Superior temporal gyrus (tissue), 1 donor: ENCODE measurements around the gene FBLIM1.

ENCODE experiments used
- DNase-seq: peaks from one replicate; pipeline ENCODE4 v3.0.0-alpha.2; 2016; ENCODE audit errors: extremely low spot score

Gene FBLIM1, protein sequence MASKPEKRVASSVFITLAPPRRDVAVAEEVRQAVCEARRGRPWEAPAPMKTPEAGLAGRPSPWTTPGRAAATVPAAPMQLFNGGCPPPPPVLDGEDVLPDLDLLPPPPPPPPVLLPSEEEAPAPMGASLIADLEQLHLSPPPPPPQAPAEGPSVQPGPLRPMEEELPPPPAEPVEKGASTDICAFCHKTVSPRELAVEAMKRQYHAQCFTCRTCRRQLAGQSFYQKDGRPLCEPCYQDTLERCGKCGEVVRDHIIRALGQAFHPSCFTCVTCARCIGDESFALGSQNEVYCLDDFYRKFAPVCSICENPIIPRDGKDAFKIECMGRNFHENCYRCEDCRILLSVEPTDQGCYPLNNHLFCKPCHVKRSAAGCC

DNA sequence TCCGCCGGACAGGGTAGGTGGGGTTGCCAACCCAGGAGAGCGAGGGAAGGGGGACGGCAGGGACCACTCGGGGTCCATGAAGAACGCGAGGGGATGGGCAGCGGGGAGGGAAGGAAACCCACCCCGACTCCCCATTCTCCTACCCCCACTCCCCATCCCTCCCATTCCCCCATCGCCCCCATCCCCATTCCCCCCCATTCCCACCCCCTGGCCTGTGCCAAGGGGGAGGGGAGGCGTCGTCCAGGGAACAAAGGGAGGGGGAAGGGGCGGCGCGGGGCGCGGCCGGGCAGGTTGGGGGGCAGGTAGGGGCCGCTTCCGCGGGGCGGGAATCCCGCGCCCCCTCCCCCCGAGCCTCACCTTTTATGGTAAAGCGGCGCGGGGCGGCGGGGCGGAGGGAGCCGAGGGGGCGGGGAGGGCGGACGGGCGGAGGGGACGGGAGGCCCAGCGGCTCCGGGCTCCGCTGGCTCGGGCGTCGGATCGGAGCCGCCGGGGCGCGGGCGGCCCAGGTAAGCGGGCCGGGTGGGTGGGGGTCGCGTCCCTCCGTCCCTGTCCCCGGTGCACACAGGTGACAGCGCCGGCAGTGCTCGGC lies at the start of gene FBLIM1:
Gene FBLIM1 (plus strand): TSS at position 453 of the 589 bp plus-strand sequence. CDS start 6,189 bp downstream, outside the sequence.
- DNase-seq = no peak

DNA sequence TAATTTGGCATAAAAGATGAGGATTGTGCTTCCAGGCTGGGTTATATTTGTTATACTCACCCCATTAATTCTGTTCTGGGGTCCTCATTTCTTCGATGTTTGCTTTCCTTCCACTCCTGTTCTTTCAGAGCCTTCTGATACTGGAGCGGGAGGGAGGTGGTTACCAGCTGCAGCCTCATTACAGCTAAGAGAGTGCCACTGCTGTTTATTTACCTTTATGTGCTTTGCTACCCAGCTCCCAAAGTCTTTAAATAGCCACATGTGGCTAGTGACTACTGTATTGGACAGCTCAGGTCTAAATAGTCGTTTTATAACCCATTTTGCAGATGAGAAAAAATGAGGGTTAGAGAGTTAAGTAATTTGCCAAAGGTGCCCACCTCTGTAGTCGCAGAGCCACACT lies 49.4 kb upstream of the FBLIM1 start:
- DNase-seq = no peak

DNA sequence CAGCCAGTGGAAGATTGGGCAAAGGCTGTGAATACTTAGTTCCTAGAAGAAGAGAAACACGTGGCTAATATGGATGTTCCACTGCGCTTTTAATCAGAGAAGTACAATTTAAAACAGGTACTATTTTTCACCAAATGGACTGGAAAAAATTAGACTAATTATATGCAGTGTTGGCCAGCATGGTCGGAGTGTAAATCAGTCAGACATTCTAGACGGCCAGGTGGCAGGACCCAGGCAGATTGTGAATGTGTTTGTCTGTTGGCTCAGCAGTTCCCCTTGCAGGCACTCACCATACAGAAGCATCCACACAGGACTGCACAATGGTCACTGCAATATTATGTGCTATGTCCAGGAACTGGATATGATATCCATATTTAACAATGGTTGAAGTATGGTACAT lies 46.4 kb upstream of the FBLIM1 start:
- DNase-seq = no peak

DNA sequence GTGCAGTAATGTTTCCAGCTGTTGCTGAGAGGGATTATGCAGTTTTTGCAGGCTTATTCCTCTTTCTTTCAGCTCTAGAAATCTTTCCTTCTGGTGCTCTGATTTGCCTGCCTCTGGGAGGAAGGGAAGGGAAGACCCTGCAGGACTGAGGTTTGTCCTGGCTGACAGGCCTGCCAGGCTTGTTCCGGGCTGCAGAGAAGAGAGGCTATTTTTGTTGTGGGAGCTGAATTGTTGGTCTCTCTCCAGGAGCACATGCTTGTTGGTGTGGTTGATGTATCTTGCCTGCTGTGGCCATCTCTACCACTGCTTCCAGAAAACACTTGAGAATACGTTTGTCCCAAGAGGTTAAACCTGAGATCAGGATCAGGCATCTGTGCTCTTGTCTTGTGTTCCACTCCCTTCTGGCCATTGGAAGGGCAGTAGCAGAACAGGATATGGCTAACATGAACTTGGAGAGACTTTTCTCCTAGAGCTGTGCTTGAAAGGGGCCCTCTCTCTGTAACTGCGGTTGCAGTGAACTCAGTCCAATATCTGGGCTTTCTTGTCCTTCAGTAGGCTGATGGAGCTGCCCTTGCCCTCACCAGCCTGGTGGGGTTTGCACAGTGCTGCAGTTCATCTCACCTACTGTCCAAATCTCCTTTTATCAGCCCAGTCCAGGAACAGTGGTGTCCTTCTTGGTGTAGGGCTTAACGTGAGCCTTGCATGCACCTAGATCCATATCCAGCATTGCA lies 44.0 kb upstream of the FBLIM1 start:
- DNase-seq = peak; percentile 84

DNA sequence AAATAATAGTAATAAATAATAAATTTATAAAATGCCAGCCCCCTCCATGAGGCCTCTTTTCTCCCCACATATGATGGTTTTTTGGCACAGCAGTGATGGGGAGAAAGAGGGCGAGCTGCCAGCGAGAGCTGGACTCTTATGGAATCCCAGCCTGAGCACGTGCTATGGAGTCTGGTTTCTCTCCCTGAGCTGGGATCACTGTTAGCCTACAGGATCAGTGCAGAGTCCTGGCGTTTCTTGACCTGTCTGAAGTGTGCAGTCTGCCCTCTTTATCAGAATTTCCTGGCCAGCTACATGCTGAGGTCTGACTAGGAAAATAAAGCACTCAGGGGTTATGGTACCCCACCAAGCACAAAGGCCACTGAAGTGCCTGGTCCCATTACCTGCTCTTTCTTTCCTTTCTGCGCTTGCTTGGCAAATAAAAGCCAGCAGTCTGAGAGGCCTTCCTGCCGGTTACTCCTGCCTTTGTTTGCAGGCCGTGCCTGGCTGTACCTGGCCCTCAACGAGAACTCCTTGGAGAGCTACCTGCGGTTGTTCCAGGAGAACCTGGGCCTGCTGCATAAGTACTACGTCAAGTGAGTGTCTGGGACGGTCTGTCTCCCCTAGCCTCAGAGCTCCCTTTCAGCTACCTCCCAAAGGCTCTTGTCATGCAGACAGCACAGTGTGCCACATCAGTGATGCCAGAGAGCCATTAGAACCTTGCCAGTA lies 41.0 kb upstream of the FBLIM1 start:
- DNase-seq = no peak

DNA sequence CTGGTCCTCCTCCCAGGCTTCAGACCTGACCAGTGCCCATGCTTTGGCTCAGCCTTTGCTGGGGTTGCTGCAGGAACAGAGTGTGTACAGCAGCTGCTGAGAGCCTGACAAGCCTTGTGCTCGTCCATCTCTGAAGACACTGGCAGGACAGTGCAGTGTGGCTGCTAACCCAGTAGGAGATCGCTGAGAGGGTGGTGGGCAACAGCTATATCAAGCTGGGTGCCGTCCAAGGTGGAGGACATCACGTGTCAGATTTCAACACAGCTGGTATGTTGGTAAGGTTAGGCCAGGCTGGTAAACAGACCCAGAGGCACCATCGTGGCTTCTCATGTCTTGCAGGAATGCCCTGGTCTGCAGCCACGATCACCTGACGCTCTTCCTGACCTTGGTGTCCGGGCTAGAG lies 40.4 kb upstream of the FBLIM1 start:
- no peak for DNase-seq

DNA sequence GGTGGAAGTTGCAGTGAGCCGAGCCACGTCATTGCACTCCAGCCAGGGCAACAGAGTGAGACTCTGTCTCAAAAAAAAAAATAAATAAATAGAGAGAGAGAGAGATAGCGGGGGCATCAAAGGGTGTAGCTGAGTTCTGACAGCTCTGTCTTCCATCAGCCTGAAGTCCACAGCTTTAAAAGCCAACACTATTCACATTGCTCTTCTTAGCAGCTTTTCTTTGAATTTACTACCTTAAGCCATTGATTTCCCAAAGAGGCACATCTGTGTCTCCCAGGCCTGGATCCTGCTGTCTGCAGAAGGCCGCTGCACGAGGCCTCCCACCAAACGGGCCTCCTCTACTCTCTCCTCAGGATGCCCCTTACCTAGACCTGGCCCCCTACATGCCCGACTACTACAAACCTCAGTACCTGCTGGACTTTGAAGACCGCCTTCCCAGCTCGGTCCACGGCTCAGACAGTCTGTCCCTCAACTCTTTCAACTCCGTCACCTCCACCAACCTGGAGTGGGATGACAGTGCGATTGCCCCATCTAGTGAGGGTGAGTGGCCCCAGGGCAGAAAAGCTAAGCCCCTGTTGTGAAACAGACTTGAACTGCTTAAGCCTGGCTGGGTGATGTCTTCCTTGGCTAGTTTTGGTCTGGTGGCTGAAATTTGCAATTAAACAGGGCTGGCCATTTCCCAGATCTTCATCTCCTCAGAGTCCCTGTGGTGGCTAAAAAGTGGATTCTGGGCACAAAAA lies 39.0 kb upstream of the FBLIM1 start:
- DNase-seq = no peak

DNA sequence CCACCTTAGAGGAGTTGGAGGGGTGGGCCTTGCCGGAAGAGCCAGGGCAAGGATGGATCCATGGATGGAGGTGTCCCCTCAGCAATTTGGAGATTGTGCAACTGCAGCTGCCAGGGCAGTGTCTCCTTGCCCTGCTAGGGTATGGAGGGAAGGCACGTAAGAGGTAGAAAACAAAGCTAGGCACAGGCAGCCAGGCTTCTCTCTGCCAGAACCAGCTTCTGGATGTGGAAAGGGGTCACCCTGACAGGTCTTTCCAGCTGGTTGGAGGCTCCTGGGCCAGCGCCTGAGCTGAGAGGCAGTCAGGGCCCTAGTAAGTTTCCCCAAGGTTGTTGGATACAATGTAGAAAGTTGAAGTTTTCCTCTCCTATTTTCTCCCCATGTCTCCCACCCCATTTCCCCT lies 37.7 kb upstream of the FBLIM1 start:
- DNase-seq = no peak

DNA sequence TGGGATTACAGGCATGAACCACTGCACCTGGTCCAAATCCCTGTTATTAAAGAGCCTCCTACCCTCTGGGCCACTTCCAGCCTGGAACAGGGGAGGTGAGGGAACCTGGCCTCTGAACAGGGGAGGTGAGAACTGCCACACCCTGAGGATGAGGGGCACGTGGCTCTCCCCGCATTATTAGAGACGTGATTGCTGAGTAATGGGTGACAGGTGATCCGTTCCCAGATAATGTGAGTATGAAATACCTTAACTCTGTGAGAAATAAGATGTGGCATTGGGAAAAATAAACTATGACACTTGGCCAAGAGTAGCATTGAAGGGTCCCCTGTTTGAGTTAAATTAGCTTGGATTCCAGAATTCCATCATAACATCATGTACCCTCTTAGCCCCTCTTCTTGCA lies 36.2 kb upstream of the FBLIM1 start:
- DNase-seq = no peak

DNA sequence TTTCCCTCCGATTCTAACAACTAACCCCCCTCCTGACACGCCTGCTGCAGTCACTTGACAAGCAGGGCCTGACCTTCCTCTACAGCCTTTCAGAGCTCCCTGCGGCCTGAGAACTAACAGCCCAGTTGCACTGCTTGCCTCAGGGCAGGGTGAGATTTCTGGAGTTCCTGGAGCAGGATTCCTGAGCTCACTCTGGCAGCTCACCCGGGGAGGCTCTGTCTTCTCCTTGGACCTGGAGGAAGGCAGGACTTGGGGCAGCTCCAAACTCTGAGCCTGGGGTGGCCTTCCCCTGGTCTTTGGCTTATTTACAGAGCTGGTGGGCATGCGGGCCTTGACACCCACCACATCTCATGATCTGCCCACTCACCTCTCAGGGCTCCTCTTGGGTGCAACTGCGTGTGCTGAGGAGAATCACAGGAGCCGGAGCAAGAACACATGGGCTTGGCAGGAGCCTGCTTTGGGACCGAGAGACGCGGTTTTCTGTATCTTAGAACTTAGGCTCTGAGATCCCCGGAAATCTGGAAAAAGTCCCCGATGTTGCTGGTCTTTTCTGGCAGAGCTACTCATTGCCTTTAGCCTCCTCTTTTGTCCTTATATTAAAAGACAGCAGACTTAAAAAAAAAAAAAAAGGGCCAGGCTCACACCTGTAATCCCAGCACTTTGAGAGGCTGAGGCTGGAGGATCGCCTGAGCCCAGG lies 35.6 kb upstream of the FBLIM1 start:
- no peak for DNase-seq

DNA sequence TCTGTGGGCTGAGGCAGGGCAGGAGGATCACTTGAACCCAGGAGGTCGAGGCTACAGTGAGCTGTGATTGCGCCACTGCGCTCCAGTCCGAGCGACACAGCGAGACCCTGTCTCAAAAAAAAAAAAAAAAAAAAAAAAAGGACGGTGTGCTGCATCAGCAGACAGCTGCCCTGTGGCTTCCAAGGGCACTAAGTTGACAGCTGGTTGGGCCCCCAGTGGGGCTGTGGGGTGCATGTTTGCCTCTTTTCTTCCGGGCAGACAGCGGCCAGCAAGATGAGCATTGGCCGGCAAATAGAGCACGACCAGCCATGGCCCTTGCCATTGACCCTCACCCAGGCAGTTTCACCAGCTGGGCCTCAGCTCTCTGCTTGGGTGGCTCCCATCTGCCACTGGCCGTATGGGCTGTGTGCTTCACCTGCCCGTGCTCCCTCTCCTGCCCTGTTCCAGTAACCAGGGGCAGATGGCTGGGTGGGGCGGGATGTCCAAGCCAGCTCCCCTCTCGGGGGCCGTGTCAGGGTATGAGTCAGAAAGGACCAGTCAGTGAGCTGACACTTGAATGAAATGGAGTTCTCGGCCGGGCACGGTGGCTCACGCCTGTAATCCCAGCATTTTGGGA lies 34.9 kb upstream of the FBLIM1 start:
- DNase-seq = no peak

DNA sequence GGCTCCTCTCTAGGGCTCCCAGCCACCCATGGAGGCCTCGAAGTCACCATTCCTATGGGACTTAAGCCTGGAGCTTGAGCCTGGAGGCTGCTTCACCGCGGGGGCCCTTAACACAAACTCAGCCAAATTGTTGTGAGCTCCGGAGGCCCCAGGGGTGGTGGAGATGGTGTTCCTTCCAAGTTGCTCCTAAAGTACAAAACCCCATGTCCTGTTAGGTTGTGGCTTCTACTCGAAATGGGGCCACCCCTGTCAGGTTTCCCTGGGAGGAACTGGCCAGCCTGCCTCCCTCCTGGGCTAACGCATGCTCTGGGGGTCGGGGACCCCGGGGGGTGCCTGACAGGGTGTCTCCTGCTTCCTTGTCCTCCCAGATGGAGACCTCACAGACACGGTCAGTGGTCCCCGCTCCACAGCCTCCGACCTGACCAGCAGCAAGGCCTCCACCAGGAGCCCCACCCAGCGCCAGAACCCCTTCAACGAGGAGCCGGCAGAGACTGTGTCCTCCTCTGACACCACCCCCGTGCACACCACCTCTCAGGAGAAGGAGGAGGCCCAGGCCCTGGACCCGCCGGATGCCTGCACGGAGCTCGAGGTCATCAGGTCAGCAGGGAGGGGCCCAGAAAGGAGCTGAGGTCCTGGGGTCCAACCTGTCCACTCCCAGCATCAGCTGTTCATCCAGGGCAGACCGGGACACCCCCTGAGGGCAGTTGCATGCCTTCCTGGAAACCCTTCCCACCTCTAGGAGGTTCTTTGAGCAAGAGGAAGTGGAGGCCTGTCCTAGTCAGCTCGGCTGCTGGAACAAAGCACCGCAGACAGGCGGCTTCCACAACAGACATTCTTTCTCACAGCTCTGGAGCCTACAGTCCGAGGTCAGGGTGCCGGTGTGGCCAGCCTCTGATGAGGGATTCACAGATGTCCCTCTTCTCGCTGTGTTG lies 33.4 kb upstream of the FBLIM1 start:
- no peak for DNase-seq

DNA sequence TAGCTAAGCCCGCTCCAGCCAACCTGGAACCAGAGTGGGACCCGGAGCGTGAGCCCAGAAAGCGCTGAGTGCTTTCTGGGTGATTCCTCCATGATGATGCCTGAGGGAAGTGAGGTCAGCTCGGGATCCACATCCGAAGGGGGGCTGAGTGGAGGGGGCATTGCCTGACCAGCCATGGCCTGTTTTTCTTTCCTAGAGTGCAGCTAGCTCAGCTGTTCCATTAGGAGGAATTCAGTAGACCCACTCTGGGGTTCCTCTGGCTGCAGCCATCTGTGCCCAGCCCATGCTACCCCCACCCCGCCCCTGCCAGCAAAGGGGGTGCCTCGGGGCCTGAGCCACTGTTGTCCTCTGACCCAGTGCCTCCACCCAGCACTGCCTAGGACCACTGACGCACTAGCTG lies 32.1 kb upstream of the FBLIM1 start:
- no peak for DNase-seq

DNA sequence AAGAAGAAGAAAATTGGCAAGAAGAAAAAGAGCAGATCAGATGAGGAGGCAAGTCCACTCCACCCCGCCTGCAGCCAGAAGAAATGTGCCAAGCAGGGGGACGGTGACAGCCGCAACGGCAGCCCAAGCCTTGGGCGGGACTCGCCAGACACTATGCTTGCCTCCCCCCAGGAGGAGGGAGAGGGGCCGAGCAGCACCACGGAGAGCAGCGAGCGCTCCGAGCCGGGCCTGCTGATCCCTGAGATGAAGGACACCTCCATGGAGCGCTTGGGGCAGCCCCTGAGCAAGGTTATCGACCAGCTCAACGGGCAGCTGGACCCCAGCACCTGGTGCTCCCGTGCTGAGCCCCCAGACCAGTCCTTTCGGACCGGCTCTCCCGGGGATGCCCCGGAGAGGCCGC lies 31.6 kb upstream of the FBLIM1 start:
- no peak for DNase-seq

DNA sequence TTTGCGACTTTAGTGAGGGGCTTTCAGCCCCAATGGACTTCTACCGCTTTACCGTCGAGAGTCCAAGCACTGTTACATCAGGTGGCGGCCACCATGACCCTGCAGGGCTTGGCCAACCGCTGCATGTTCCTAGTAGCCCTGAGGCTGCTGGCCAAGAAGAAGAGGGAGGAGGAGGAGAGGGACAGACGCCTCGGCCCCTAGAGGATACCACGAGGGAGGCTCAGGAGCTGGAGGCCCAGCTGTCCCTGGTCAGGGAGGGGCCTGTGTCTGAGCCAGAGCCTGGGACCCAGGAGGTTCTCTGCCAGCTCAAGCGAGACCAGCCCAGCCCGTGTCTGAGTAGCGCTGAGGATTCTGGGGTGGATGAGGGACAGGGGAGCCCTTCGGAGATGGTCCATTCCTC lies 31.2 kb upstream of the FBLIM1 start:
- no peak for DNase-seq

DNA sequence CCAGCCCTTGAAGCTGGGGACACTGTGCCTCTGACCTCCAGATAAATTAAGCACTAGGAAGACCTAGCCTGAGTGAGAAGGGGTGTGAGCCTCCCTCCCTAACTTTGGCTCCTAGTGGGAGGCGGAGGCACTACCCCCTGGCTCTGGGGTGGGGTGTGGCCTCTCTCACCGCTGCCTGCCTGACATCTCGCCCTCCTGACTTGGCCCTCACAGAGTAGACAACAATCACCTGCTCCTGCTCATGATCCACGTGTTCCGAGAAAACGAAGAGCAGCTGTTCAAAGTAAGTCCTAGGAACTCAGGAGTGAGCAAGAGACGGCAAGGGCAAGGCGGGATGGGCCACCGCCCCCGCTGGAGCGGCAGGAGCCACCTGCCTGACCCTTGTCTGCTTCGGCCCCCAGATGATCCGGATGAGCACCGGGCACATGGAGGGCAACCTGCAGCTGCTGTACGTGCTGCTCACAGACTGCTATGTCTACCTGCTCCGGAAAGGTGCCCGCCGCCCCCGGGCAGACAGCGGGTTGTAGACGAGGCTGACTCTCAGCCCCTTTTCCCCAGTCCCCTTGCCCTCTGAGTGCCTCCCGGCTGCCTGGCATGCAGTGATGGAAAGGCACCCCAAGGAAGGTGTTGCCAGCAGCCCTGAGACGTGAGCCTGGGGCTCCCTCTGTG lies 30.6 kb upstream of the FBLIM1 start:
- no peak for DNase-seq

DNA sequence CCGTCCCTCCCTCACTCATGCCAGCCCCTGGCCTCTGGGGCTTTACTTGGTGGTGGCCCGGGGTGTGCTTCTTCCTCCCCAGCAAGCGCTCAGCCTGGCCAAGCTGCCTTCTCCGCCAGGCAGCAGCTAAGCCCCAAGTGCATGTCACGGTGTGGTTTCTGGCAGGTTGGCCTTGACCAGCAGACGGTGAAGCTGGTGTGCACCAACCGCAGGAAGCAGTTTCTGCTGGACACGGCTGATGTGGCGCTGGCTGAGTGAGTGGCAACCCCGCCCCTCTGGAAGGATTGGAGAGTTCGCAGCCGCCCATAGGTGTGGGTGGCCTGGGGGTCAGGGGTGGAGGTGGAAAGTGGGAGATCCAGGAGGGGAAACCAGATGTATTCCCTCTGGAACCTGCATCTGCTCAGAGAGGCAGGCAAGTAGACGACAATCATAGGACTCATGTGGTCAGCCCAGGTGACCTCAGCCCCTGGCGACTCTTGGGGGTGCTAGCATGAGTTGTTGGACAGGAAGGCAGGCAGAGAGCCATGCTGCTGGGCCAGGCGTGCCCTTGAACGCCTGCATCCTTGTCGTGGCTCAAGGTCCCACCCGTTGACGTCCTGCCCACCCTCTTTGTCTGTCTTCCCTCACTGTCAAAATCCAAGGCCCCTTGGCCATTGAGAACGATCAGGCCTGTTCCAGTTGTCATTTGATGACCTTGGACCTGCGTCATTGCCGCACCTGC lies 29.5 kb upstream of the FBLIM1 start:
- no peak for DNase-seq

DNA sequence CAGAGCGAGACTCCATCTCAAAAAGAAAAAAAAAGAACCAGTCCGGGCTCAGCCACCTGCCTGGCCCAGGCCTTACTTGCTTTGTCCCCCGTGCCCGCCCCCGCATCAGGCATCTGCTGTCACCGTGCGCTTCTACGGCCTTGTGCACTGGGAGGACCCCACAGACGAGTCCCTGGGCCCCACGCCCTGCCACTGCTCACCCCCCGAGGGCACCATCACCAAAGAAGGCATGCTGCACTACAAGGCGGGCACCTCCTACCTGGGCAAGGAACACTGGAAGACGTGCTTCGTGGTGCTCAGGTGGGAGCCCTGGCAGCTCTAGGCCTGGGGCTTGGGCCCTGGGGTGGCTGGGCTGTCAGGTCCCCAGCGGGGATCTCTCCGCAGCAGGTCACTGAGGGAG lies 28.2 kb upstream of the FBLIM1 start:
- DNase-seq = no peak
